Hypothalamus (tissue), 51 donors: ENCODE data around the gene LRRC37B.
A peak's percentile ranks its signal among the peaks of the same experiment; 100 is the strongest.
"Not testable (repeated sequence)": the region's sequence is repeated elsewhere in the genome, so short reads cannot be mapped to it uniquely, and the experiment has no call there.

Experiments
- DNase-seq, 51 donors: peaks; one replicate each; lab custom pipeline; 2025; lab: John Stamatoyannopoulos, UW

Gene LRRC37B

DNA sequence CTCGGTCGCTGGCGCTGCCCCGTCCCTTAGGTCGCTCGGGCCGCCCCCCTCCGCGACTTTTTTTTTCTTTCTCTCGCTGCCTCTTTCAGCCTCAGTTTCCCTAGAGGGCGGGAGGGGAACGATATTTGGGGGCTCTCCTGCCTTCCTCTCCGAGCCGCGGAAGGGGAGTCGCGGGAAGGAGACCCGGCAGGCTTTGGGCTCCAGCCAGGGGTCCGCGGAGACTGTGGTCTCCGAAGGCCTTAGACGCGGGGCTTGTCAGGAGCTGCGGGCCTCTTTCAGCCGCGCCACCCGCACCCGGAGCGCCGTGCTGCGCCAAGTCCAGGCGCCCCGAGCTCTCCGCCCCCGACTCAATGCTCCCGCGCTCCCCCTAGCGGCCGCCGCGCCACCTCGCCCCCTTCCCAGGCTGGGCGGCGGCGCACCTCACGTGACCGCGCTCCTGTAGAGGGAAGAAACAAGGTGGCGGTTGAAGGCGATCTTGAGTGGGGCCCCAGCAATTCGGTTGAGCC is at the start of gene LRRC37B:
LRRC37B (plus strand) TSS at position 427 of the 506 bp plus-strand sequence. CDS start 14,010 bp downstream, outside the sequence.
- DNase-seq, result peak; percentile 19 to 90 (median 76)

DNA sequence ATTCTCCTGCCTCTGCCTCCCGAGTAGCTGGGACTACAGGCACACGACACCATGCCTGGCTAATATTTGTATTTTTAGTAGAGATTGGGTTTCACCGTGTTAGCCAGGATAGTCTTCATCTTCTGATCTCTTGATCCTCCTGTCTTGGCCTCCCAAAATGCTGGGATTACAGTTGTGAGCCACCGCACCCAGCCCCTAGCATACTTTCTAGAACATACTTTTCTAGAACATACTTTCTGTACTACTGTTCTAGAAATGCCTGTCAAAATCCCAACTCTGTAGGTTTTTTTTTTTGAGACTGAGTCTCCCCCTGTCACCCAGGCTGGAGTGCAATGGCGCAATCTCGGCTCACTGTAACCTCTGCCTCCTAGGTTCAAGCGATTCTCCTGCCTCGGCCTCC is 43.1 kb upstream of the LRRC37B start:
- not testable (repeated sequence) for DNase-seq

DNA sequence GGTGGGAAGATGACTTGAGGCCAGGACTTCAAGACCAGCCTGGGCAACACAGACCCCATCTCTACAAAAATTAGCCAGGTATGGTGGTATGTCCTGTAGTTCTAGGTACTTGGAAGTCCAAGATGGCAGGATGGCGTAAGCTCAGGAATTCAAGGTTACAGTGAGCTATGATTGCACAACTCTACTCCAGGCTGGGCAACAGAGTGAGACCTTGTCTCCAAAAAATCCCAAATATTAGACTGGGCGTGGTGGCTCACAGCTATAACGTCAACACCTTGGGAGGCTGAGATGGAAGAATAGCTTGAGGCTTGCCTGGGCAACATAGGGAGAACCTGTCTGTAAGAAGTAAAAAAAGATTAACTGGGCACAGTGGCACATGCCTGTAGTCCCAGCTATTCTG is 39.5 kb upstream of the LRRC37B start:
- no peak for DNase-seq

GRCh38 chr17:31970416-31970815 is 36.8 kb upstream of the LRRC37B start:
- not testable (repeated sequence) for DNase-seq

- not testable (repeated sequence) for DNase-seq
Observed at GRCh38 chr17:31974269-31975071, 32.7 kb upstream of the LRRC37B start.

DNA sequence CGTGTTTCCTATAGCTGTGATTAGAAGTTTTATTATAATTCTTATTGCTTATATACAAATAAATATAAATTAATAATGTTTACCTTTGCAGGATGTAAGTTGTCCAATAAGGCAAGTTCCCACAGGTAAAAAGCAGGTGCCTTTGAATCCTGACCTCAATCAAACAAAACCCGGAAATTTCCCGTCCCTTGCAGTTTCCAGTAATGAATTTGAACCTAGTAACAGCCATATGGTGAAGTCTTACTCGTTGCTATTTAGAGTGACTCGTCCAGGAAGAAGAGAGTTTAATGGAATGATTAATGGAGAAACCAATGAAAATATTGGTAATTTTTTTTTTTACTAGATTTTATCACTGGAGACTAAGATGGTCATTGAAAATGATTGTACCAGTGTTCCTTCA is 31.8 kb upstream of the LRRC37B start:
- DNase-seq, result not testable (repeated sequence)

- not testable (repeated sequence) for DNase-seq
Observed at GRCh38 chr17:31991821-31992220, 15.4 kb upstream of the LRRC37B start.

DNA sequence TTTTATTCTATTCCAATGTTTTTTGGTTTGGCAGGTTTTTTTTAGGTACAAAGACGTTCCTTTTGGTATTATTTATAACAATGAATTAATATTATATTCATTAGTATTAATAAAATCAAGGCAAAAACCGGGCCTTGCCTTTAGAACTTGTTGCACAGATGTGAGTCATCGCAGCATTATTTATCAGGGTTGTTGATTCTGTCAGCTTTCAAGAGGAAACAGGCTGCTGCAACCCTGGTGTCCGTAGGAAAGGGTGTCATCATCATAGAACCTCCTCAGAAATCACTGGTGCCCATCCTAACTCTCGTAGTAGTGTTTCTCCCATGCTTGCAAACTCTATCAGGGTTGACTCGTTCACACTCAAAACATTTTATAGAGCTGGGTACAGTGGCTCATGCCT is 10.2 kb upstream of the LRRC37B start:
- no peak for DNase-seq

DNA sequence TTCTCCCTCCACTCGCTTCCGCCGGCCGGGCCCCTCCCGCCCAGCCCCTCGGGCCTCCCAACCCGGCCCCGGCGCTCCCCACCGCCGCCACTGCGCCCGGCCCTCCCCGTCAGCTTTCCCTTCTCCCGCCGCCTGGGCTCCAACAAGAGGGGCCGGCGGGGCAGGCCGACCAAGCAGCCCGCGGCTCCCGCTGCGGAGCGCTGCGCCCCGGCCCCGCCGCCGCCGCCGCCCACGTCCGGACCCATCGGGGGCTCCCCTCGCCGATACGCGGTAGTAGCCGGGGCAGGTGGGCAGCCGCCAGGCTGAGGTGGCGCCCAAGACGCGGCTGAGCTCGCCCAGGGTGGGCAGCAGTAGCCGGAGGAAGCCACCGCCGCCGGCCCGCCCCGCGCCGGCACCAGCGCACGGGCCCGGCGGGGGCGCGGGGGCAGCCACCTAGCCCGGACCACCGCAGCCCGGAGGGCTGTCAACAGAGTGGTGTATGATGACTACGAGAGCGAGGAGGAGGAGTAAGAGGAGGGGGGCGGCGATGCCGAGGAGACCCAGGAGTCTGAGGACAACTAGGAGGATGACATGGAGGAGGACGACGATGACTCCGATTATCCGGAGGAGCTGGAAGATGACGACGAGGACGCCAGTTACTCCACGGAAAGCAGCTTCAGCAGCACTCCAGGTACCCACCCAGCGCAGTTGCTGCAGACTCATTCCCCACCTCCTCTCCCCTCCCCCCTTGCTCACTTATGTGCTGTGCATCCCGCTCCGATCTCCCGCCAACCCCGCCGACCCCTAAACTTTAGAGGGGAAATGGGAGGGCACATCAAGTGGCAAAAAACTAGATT is 498 bp downstream of the LRRC37B start:
- peak in 36 of 51 donors; percentile 6 to 73 (median 36) for DNase-seq

DNA sequence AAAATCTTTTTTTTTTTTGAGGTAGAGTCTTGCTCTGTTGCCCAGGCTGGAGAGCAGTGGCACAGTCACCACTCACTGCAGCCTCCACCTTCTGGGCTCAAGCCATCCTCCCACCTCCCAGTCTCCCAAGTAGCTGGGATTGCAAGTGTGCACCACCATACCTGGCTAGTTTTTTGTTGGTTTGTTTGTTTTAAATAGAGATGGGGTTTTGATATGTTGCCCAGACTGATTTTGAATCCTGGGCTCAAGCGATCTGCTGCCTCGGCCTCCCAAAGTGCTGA is 2.0 kb downstream of the LRRC37B start:
- no peak for DNase-seq

DNA sequence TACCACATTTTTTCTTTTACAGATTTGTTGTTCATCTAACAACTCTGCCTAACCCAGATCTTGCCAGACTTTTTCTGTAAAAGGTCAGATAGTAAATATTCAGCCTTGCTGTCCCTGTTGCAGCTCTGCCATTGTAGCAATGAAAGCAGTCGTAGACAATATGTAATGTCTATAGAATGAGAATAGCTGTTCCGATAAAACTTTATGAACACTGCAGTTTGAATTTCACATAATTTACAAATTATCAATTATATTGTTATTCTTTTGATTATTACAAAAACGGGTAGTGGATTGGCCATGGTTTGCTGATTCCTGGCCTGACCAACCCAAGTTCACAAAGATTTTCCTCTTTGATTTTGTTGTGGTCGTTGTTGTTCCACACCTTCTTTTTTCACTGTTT is 2.9 kb downstream of the LRRC37B start:
- no peak for DNase-seq

DNA sequence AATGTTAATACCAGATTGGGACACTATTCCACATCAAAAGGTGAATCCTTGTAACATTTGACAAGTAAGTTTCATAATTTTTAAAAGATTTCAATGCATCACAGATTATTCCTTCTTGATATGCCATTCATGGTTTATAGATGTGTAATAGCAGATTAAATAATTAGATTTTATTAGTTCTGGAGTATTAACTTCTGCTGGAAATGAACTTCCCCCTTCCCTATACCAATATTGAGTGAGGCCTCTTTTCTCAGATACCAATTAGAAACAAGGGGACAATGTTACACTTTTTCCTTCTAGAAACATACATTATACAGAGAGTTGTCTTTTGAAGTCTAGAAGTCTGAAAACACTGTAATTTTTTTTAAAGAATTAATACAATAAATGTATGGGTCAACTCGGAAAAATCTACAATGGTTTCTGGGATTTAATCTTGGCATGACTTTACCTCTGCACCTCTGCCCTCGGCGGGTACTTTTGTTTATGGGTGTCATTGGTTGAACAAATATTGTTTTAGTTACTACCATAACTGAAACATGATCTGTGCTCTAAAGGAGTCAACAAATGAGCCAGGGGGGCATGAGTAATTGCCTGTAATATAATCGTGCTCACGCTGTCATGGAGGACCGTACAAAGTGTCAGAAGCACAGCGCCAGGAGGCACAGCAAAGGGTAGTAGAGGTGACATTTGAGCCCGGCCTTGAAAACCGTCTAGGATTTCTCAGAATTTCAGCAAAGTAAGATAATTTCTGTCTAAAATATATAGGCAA is 8.2 kb downstream of the LRRC37B start:
- DNase-seq, result no peak

DNA sequence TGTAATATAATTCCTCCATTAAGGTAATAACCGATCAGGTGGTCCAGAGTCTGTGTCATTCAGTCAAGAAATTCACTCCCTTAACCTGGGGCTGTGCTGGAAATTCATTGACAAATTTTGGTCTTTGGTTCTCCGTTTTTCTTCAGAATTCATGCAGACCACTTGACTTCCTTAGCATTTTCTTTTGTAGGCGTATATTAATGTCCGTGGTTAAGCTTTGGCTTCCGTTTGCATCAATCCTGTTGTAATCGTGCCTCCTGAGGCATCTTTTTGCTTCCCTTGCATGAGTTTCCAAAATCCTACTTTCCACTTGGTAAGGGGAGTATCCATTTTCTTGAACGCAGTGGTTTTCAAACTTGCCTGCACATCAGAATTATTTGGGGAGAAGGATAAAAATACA is 9.0 kb downstream of the LRRC37B start:
- DNase-seq, result no peak

DNA sequence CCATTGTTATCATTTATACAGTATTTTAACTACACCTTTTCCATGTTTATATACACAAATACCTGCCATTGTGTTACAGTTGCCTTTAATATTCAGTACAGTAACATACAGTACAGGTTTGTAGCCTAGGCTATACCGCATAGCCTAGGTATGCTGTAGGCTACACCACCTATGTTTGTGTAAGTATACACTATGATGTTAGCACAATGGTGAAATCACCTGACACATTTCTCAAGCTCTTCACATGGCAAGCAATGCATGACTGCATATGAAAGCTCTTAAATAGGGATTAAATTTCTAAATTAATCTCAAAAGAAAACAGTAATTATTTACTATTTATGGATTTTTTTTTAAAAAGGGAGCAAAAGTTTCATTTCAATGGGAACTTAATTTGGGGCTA is 12.0 kb downstream of the LRRC37B start:
- DNase-seq, result no peak

GRCh38 chr17:32020943-32021614 is 13.9 kb downstream of the LRRC37B start:
- peak in 15 of 51 donors; percentile 5 to 47 (median 28) for DNase-seq

- DNase-seq, result no peak
Observed at GRCh38 chr17:32021615-32021955, 14.4 kb downstream of the LRRC37B start.

DNA sequence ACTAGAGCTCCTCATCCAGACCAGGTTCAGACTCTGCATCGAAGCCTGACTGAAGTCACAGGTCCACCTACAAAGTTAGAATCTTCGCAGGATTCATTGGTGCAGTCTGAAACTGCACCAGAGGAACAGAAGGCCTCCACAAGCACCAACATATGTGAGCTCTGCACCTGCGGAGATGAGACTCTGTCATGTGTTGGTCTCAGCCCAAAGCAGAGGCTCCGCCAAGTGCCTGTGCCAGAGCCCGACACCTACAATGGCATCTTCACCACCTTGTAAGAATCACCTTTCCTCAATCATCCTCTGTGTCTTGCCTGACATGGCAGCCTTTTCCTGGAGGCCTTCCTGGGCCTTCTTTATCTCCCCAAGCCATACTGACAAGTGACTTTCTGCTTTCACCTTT is 15.4 kb downstream of the LRRC37B start:
- not testable (repeated sequence) for DNase-seq

- not testable (repeated sequence) for DNase-seq
Observed at GRCh38 chr17:32027271-32027670, 20.1 kb downstream of the LRRC37B start.

GRCh38 chr17:32033223-32033622 is 26.0 kb downstream of the LRRC37B start:
- no peak for DNase-seq

GRCh38 chr17:32033812-32034211 is 26.6 kb downstream of the LRRC37B start:
- DNase-seq, result not testable (repeated sequence)
